Measurements from ENCODE around the gene CACNA2D4. TPM values are rescaled to one million over a fixed set of nuclear protein-coding genes. Genes with fewer than 3 reads are reported as not detected.

The CACNA2D4 gene
- total and polyA plus RNA-seq, 2 donors (not counting 3 experiments of a cell fraction or from before 2014, with no cell fraction given) = 0.58 to 0.73 TPM

GRCh38 chr12:1848745-1849144 is 69.7 kb downstream of the CACNA2D4 start:
- peaks cover 0 to 5% of the 10 kb centered on the region in 2 experiments for H3K27me3 ChIP-seq (ENCODE audit: control insufficient read depth in 2 of 2, insufficient read depth in 2 of 2, low read length in 2 of 2)
- CTCF ChIA-PET = no interaction called here
- H3K9me1 ChIP-seq (replicated peaks; ENCODE audit: control insufficient read depth, extremely low read depth, insufficient read depth, low read length) = no peaks in the 10 kb centered on the region

GRCh38 chr12:1848146-1848545 is 70.3 kb downstream of the CACNA2D4 start:
- intact Hi-C loops (cut with micrococcal nuclease) (no loop called here), dilution Hi-C loops (cut with MboI; ENCODE audit: extremely low pct_ligation_motif_present, low sequenced_read_pairs) (no loop called here)
- no peaks in the 10 kb centered on the region for H3K4me1 ChIP-seq (ENCODE audit: control insufficient read depth, extremely low read depth, insufficient read depth, low read length)
- H3K79me2 ChIP-seq (ENCODE audit: control insufficient read depth, insufficient read depth, low read length) = no peaks in the 10 kb centered on the region
- H3K27ac ChIP-seq (ENCODE audit: insufficient read depth, low read depth, low read length) = no peak overlapping the region
- TF ChIP-seq EZH2 (IDR thresholded peaks at IDR 0.05; ENCODE audit: borderline replicate concordance, low read depth, low read length, severe bottlenecking) = no peak
- no peak for TF ChIP-seq POLR2A (IDR thresholded peaks at IDR 0.05; ENCODE audit: low read depth, low read length)
- no peak for TF ChIP-seq JUN (IDR thresholded peaks at IDR 0.05; ENCODE audit: borderline replicate concordance, insufficient read depth, insufficient read length, low read depth)
- TF ChIP-seq POLR2AphosphoS5 (IDR thresholded peaks at IDR 0.05; ENCODE audit: insufficient read depth, low read depth, low read length) = no peak
- no peak for TF ChIP-seq FOS (IDR thresholded peaks at IDR 0.05; ENCODE audit: borderline replicate concordance, insufficient read depth, low read length)
- TF ChIP-seq MYC (IDR thresholded peaks at IDR 0.05; ENCODE audit: low read depth, low read length) = no peak
- TF ChIP-seq GATA2 (IDR thresholded peaks at IDR 0.05; ENCODE audit: insufficient read depth, insufficient read length, low read depth, low read length) = no peak
- TF ChIP-seq CTCF (IDR thresholded peaks at IDR 0.05; ENCODE audit: extremely low read depth in 1 of 2, insufficient read depth in 1 of 2, low read depth in 1 of 2, low read length in 2 of 2) = no peak
- TF ChIP-seq MAX (IDR thresholded peaks at IDR 0.05; ENCODE audit: insufficient read depth, insufficient read length) = no peak
- no peak overlapping the region for H2AFZ ChIP-seq (ENCODE audit: low read depth, low read length)
- H3K4me3 ChIP-seq (replicated peaks in 1 of 3; ENCODE audit: insufficient read depth in 1 of 3, low read depth in 1 of 3, low read length in 3 of 3) = no peak overlapping the region
- DNase-seq (ENCODE audit: low read depth, low spot score) (no peak), FAIRE-seq (no peak)
- no TSS peak for BruUV-seq (replicated peaks)
- H3K4me2 ChIP-seq (ENCODE audit: insufficient read depth, low read length) = no peak overlapping the region
- no peaks in the 10 kb centered on the region for H3K36me3 ChIP-seq (ENCODE audit: control insufficient read depth in 2 of 2, extremely low read depth in 1 of 2, insufficient read depth in 2 of 2, low read length in 2 of 2)
- H3K9ac ChIP-seq (replicated peaks; ENCODE audit: extremely low read depth, insufficient read depth, low read length) = no peak overlapping the region
- ChIA-PET POLR2A (no interaction called here), CTCF (interaction anchor here (1.7 kb wide), 1 partner anchor 92 kb away, joined by 4 read pairs; no protein-coding TSS in a partner anchor)
- no peaks in the 10 kb centered on the region for H3K9me3 ChIP-seq (replicated peaks; ENCODE audit: control insufficient read depth, insufficient read depth, low read length)
- no peaks in the 10 kb centered on the region for H3K9me1 ChIP-seq (replicated peaks; ENCODE audit: control insufficient read depth, extremely low read depth, insufficient read depth, low read length)
- no peaks in the 10 kb centered on the region for H4K20me1 ChIP-seq (replicated peaks; ENCODE audit: control insufficient read depth, extremely low read depth, insufficient read depth, low read length)
- peaks cover 0 to 5% of the 10 kb centered on the region in 2 experiments for H3K27me3 ChIP-seq (ENCODE audit: control insufficient read depth in 2 of 2, insufficient read depth in 2 of 2, low read length in 2 of 2)

More at GRCh38 chr12:1848745-1849144, 69.7 kb downstream of the CACNA2D4 start:
- Histone ChIP-seq H3K79me2 (ENCODE audit: control insufficient read depth, insufficient read depth, low read length) (no peaks in the 10 kb centered on the region), H3K4me3 (replicated peaks in 1 of 3; ENCODE audit: insufficient read depth in 1 of 3, low read depth in 1 of 3, low read length in 3 of 3) (no peak overlapping the region), H3K27ac (ENCODE audit: insufficient read depth, low read depth, low read length) (no peak overlapping the region), H3K9ac (replicated peaks; ENCODE audit: extremely low read depth, insufficient read depth, low read length) (no peak overlapping the region), H3K4me2 (ENCODE audit: insufficient read depth, low read length) (no peak overlapping the region), H2AFZ (ENCODE audit: low read depth, low read length) (no peak overlapping the region), H3K9me3 (replicated peaks; ENCODE audit: control insufficient read depth, insufficient read depth, low read length) (no peaks in the 10 kb centered on the region), H3K4me1 (ENCODE audit: control insufficient read depth, extremely low read depth, insufficient read depth, low read length) (no peaks in the 10 kb centered on the region), H3K36me3 (ENCODE audit: control insufficient read depth in 2 of 2, extremely low read depth in 1 of 2, insufficient read depth in 2 of 2, low read length in 2 of 2) (no peaks in the 10 kb centered on the region), H4K20me1 (replicated peaks; ENCODE audit: control insufficient read depth, extremely low read depth, insufficient read depth, low read length) (no peaks in the 10 kb centered on the region)
- FAIRE-seq (no peak), DNase-seq (ENCODE audit: low read depth, low spot score) (no peak)
- dilution Hi-C loops (cut with MboI; ENCODE audit: extremely low pct_ligation_motif_present, low sequenced_read_pairs) (no loop called here), intact Hi-C loops (cut with micrococcal nuclease) (no loop called here)
- POLR2A ChIA-PET = no interaction called here
- no TSS peak for BruUV-seq (replicated peaks)
- no peak for TF ChIP-seq GATA2 (IDR thresholded peaks at IDR 0.05; ENCODE audit: insufficient read depth, insufficient read length, low read depth, low read length)

Measured in endothelial cell of umbilical vein (primary cell).